ENCODE results near the gene RHOV.

DNA sequence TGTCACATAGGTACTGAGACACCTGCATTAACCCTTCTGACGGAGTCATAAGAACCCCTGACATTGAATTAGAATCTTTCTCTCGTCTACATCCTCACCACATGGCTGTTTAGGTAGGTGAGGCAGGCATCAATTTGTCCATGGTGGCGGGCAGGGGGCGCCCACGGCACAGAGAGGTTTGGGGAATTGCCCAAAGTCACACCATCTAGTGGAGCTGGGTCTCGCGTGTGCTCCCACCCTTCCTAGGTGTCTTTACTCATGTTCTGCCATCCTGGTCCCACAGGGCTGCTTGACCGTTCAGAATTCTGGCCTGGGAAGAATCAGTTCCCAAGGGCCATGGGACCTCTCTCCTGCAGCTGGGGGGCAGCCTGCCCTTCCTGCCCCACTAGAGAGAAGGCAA lies 40.5 kb upstream of the RHOV start:
- TF ChIP-seq, protein P1, sequence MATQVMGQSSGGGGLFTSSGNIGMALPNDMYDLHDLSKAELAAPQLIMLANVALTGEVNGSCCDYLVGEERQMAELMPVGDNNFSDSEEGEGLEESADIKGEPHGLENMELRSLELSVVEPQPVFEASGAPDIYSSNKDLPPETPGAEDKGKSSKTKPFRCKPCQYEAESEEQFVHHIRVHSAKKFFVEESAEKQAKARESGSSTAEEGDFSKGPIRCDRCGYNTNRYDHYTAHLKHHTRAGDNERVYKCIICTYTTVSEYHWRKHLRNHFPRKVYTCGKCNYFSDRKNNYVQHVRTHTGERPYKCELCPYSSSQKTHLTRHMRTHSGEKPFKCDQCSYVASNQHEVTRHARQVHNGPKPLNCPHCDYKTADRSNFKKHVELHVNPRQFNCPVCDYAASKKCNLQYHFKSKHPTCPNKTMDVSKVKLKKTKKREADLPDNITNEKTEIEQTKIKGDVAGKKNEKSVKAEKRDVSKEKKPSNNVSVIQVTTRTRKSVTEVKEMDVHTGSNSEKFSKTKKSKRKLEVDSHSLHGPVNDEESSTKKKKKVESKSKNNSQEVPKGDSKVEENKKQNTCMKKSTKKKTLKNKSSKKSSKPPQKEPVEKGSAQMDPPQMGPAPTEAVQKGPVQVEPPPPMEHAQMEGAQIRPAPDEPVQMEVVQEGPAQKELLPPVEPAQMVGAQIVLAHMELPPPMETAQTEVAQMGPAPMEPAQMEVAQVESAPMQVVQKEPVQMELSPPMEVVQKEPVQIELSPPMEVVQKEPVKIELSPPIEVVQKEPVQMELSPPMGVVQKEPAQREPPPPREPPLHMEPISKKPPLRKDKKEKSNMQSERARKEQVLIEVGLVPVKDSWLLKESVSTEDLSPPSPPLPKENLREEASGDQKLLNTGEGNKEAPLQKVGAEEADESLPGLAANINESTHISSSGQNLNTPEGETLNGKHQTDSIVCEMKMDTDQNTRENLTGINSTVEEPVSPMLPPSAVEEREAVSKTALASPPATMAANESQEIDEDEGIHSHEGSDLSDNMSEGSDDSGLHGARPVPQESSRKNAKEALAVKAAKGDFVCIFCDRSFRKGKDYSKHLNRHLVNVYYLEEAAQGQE (IDR thresholded peaks at IDR 0.05; ENCODE audit: low read depth, low read length), result no peak
- no peak for TF ChIP-seq PAX5 (IDR thresholded peaks at IDR 0.05; ENCODE audit: borderline replicate concordance, low read depth, low read length)
- no peak for TF ChIP-seq MYB (IDR thresholded peaks at IDR 0.05; ENCODE audit: borderline replicate concordance, low read depth, low read length)
- TF ChIP-seq HDAC6 (IDR thresholded peaks at IDR 0.05; ENCODE audit: unreplicated experiment), result no peak
